Coronary artery (tissue), 2 donors: Measurements from ENCODE around the gene TIMM13.

Source experiments
- DNase-seq: peaks from one replicate; pipeline ENCODE4 v3.0.0-alpha.2; 2017; ENCODE audit warnings: low spot score
- H3K27ac ChIP-seq, 2 donors: fragments of 200-600 bp; sonication (generic); one replicate each; pipeline ENCODE4 v1.5.1; 2016 to 2019
- H3K4me3 ChIP-seq: fragments of 200-600 bp; sonication (generic); 2 replicates; pipeline ENCODE4 v1.5.1; 2016; ENCODE audit warnings: mild to moderate bottlenecking, moderate library complexity
- CTCF ChIP-seq: fragments of 200-600 bp; sonication (generic); IDR thresholded peaks from one replicate; pipeline ENCODE4 v1.5.1; 2019; ENCODE audit warnings: antibody characterized with exemption

Gene TIMM13

DNA sequence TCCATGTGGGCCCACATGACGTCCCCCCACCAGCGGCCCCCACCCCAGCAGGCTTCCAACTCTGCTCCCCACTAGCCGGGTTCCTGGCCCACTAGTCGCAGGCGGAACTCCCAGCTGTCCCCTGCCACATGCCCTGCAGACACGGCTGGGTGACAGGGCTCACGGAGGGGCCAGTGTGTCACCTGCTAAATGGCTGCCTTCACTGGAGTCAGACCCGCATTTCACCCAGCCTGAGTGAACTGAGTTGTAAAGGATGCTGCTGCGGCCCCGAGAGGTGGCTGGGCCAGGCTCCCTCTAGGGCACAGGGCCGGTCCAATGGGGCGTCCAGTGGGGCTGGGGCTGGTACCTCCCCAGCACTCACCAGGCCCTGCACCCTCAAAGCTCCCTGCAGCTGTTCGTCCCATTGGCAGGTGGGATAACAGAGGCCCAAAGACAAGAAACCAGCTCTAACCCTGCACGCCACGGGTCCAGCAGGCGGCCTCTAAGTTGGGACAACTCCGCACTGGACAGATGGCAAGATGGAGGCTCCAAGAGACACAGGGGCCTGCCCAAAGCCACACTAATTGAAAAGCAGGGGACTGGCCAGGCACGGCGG lies 26.1 kb upstream of the TIMM13 start:
- no peak for DNase-seq
- Histone ChIP-seq H3K4me3 (no peak overlapping the region), H3K27ac (no peak overlapping the region)
- no peak for TF ChIP-seq CTCF

- no peak overlapping the region for H3K4me3 ChIP-seq
- DNase-seq, result no peak
- H3K27ac ChIP-seq, result no peak overlapping the region
- no peak for TF ChIP-seq CTCF
These were observed 24.4 kb upstream of the TIMM13 start for GRCh38 chr19:2451741-2452140.

GRCh38 chr19:2451138-2451537 lies 23.8 kb upstream of the TIMM13 start:
- TF ChIP-seq CTCF, result no peak

DNA sequence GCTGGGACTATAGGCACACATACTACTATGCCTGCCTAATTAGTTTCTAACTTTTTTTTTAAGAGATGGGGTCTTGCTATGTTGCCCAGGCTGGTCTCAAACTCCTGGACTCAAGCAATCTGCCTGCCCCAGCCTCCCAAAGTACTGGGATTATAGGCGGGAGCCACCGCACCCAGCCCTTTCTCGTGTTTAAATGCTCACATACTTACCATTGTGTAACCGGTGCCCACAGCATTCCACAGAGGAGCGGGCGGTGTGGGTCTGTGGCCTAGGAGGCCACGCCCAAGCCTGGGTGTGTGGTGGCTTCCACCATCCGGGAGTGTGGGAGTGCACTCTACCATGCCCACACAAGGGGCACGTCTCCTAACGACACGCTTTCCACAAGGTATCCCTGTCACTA lies 21.6 kb upstream of the TIMM13 start:
- TF ChIP-seq CTCF, result no peak
- H3K4me3 ChIP-seq, result no peak overlapping the region
- no peak overlapping the region for H3K27ac ChIP-seq
- DNase-seq, result no peak

More at GRCh38 chr19:2451138-2451537, 23.8 kb upstream of the TIMM13 start:
- DNase-seq, result no peak
- Histone ChIP-seq H3K27ac (no peak overlapping the region), H3K4me3 (no peak overlapping the region)

DNA sequence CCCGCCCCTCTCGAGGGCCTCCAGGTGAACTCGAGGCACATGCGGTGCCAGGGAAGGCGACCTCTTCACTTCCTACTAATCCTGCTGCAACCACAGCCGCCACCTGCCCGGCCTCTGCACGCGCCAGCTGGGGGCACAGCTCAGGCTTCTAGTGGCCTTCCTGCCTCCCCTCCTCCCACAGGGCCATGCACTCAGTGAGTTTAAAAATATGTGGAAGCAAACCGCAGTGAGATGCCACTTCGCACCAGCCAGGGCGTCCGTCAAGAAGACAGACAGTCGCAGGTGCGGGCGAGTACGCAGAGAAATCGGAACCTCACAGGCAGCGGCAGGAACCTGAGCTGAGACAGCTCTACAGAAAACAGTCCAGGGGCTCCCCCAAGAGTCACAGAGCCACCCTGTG lies 19.0 kb upstream of the TIMM13 start:
- Histone ChIP-seq H3K4me3 (no peak overlapping the region), H3K27ac (no peak overlapping the region)
- DNase-seq, result no peak
- TF ChIP-seq CTCF, result no peak

DNA sequence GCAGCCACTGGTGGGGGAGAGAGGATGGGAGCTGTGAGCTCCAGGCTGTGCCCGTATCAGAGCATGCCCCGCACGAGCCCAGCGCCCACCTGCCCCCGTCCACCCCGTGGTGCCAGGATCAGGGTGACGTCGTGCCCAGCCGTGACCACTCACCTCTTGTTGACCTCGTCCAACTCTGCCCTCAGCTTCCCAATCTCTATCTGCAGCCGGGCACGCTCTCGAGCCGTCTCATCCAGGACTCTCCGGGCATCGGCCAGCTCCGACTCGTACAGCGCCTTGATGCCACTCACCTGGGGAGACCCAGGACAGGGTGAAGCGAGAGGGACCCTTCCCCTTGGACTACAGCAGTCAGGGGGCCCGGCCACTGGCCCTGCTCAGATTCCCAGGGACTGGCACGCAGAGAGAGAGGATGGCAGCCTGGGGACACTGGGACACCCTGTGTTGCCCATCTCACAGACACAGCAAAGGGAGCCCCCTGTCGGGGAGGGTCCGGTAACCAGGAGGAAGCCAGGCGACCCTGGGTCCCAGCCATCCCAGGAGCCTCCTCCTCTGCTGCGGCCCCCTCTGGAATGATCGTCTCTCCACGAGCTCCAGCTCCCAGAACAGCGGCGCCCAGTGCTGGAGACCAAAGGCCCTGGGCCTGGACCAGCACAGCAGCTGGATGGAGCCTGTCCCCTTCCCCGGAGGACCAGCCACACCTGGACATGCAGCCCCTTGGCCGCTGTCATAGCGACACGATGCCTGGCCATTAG lies 17.0 kb upstream of the TIMM13 start:
- no peak for DNase-seq
- no peak overlapping the region for H3K4me3 ChIP-seq
- H3K27ac ChIP-seq, result no peak overlapping the region
- no peak for TF ChIP-seq CTCF

- no peak for TF ChIP-seq CTCF
- no peak overlapping the region for H3K4me3 ChIP-seq
- DNase-seq, result no peak
These were observed 16.4 kb upstream of the TIMM13 start for GRCh38 chr19:2443785-2444182.

More at GRCh38 chr19:2443785-2444182, 16.4 kb upstream of the TIMM13 start:
- no peak overlapping the region for H3K27ac ChIP-seq
